ENCODE results near the gene COL5A2. TPM values are rescaled to one million over a fixed set of nuclear protein-coding genes. Genes with fewer than 3 reads are reported as not detected.

COL5A2 gene
- 1 to 10 TPM in 1 of 2 donors, under 1 TPM in 1; 0.60 to 1.8 TPM for total RNA-seq

- H3K4me3 Mint-ChIP-seq: peak within 1 kb of the TSS; percentile 44 to 51
- ATAC-seq (replicated peaks in 1 of 2): peak in 1 of 2 donors; percentile 22
- DNase-seq: peak in 1 of 2 donors; percentile 2
- no peaks in the 10 kb centered on the region for H3K36me3 Mint-ChIP-seq (ENCODE audit: insufficient read depth in 2 of 2)
- no peak within 1 kb of the TSS for H3K27ac Mint-ChIP-seq
- H3K27me3 Mint-ChIP-seq (ENCODE audit: low read depth): peaks cover 19% of the 10 kb centered on the region
- peaks cover 16% of the 10 kb centered on the region for H3K4me1 Mint-ChIP-seq (ENCODE audit: low read depth)
- H3K9me3 Mint-ChIP-seq: no peaks in the 10 kb centered on the region
Measured at GRCh38 chr2:189179570-189179950, at the start of gene COL5A2. Gene COL5A2 (minus strand): TSS chr2:189179761. CDS start chr2:189179604, 157 bp downstream.

- DNase-seq: no peak
- H3K4me3 Mint-ChIP-seq: no peak overlapping the region
- H3K27me3 Mint-ChIP-seq (ENCODE audit: low read depth): no peaks in the 10 kb centered on the region
- no peaks in the 10 kb centered on the region for H3K9me3 Mint-ChIP-seq
- ATAC-seq (replicated peaks in 1 of 2): no peak
- H3K27ac Mint-ChIP-seq: no peak overlapping the region
- no peaks in the 10 kb centered on the region for H3K36me3 Mint-ChIP-seq (ENCODE audit: insufficient read depth in 2 of 2)
- H3K4me1 Mint-ChIP-seq (ENCODE audit: low read depth): no peaks in the 10 kb centered on the region
Measured at GRCh38 chr2:189226017-189226416, 46.5 kb upstream of the COL5A2 start.

- no peaks in the 10 kb centered on the region for H3K27me3 Mint-ChIP-seq (ENCODE audit: low read depth)
- no peak for DNase-seq
- no peak overlapping the region for H3K27ac Mint-ChIP-seq
- no peak overlapping the region for H3K4me3 Mint-ChIP-seq
- ATAC-seq (replicated peaks in 1 of 2): no peak
- H3K9me3 Mint-ChIP-seq: no peaks in the 10 kb centered on the region
- H3K36me3 Mint-ChIP-seq (ENCODE audit: insufficient read depth in 2 of 2): no peaks in the 10 kb centered on the region
- no peaks in the 10 kb centered on the region for H3K4me1 Mint-ChIP-seq (ENCODE audit: low read depth)
Measured at GRCh38 chr2:189225032-189225431, 45.5 kb upstream of the COL5A2 start.

- Mint-ChIP-seq H3K27ac (no peak overlapping the region), H3K4me3 (no peak overlapping the region), H3K4me1 (ENCODE audit: low read depth) (peaks cover 7% of the 10 kb centered on the region), H3K9me3 (no peaks in the 10 kb centered on the region), H3K36me3 (ENCODE audit: insufficient read depth in 2 of 2) (no peaks in the 10 kb centered on the region), H3K27me3 (ENCODE audit: low read depth) (no peaks in the 10 kb centered on the region)
- ATAC-seq (replicated peaks in 1 of 2) (no peak), DNase-seq (no peak)
Measured at GRCh38 chr2:189222468-189223105, 43.0 kb upstream of the COL5A2 start.

GRCh38 chr2:189221811-189222467 is 42.4 kb upstream of the COL5A2 start:
- Mint-ChIP-seq H3K27me3 (ENCODE audit: low read depth) (no peaks in the 10 kb centered on the region), H3K4me1 (ENCODE audit: low read depth) (peaks cover 7% of the 10 kb centered on the region), H3K36me3 (ENCODE audit: insufficient read depth in 2 of 2) (no peaks in the 10 kb centered on the region), H3K4me3 (no peak overlapping the region), H3K9me3 (no peaks in the 10 kb centered on the region), H3K27ac (no peak overlapping the region)
- ATAC-seq (replicated peaks in 1 of 2): no peak
- no peak for DNase-seq

- H3K27me3 Mint-ChIP-seq (ENCODE audit: low read depth): no peaks in the 10 kb centered on the region
- H3K4me1 Mint-ChIP-seq (ENCODE audit: low read depth): peaks cover 7% of the 10 kb centered on the region
Measured at GRCh38 chr2:189218236-189218635, 38.7 kb upstream of the COL5A2 start.

GRCh38 chr2:189217541-189217940 is 38.0 kb upstream of the COL5A2 start:
- no peaks in the 10 kb centered on the region for H3K36me3 Mint-ChIP-seq (ENCODE audit: insufficient read depth in 2 of 2)
- H3K9me3 Mint-ChIP-seq: no peaks in the 10 kb centered on the region
- no peak for DNase-seq
- H3K27me3 Mint-ChIP-seq (ENCODE audit: low read depth): no peaks in the 10 kb centered on the region
- ATAC-seq (replicated peaks in 1 of 2): no peak
- H3K27ac Mint-ChIP-seq: no peak overlapping the region
- no peak overlapping the region for H3K4me3 Mint-ChIP-seq
- H3K4me1 Mint-ChIP-seq (ENCODE audit: low read depth): peaks cover 7% of the 10 kb centered on the region

More at GRCh38 chr2:189218236-189218635, 38.7 kb upstream of the COL5A2 start:
- H3K4me3 Mint-ChIP-seq: no peak overlapping the region
- DNase-seq: no peak
- H3K36me3 Mint-ChIP-seq (ENCODE audit: insufficient read depth in 2 of 2): no peaks in the 10 kb centered on the region
- ATAC-seq (replicated peaks in 1 of 2): no peak
- H3K27ac Mint-ChIP-seq: no peak overlapping the region
- H3K9me3 Mint-ChIP-seq: no peaks in the 10 kb centered on the region

GRCh38 chr2:189217051-189217450 is 37.5 kb upstream of the COL5A2 start:
- no peak overlapping the region for H3K4me3 Mint-ChIP-seq
- H3K36me3 Mint-ChIP-seq (ENCODE audit: insufficient read depth in 2 of 2): no peaks in the 10 kb centered on the region
- no peaks in the 10 kb centered on the region for H3K27me3 Mint-ChIP-seq (ENCODE audit: low read depth)
- ATAC-seq (replicated peaks in 1 of 2) (no peak), DNase-seq (no peak)
- H3K9me3 Mint-ChIP-seq: no peaks in the 10 kb centered on the region
- H3K27ac Mint-ChIP-seq: no peak overlapping the region
- H3K4me1 Mint-ChIP-seq (ENCODE audit: low read depth): peaks cover 7% of the 10 kb centered on the region

GRCh38 chr2:189214484-189214883 is 34.9 kb upstream of the COL5A2 start:
- Mint-ChIP-seq H3K36me3 (ENCODE audit: insufficient read depth in 2 of 2) (no peaks in the 10 kb centered on the region), H3K4me3 (no peak overlapping the region), H3K9me3 (no peaks in the 10 kb centered on the region), H3K4me1 (ENCODE audit: low read depth) (peaks cover 19% of the 10 kb centered on the region), H3K27me3 (ENCODE audit: low read depth) (no peaks in the 10 kb centered on the region), H3K27ac (no peak overlapping the region)
- no peak for DNase-seq
- ATAC-seq (replicated peaks in 1 of 2): no peak

GRCh38 chr2:189213250-189213649 is 33.7 kb upstream of the COL5A2 start:
- H3K36me3 Mint-ChIP-seq (ENCODE audit: insufficient read depth in 2 of 2): peaks cover 0 to 1% of the 10 kb centered on the region in 2 donors

GRCh38 chr2:189210250-189211087 is 30.9 kb upstream of the COL5A2 start:
- H3K27me3 Mint-ChIP-seq (ENCODE audit: low read depth): peaks cover 5% of the 10 kb centered on the region
- H3K4me3 Mint-ChIP-seq: no peak overlapping the region
- peaks cover 11% of the 10 kb centered on the region for H3K4me1 Mint-ChIP-seq (ENCODE audit: low read depth)
- no peaks in the 10 kb centered on the region for H3K9me3 Mint-ChIP-seq
- DNase-seq: peak; percentile 11 to 29
- no peak overlapping the region for H3K27ac Mint-ChIP-seq
- ATAC-seq (replicated peaks in 1 of 2): peak; percentile 61 to 77
- peaks cover 0 to 3% of the 10 kb centered on the region in 2 donors for H3K36me3 Mint-ChIP-seq (ENCODE audit: insufficient read depth in 2 of 2)

More at GRCh38 chr2:189213250-189213649, 33.7 kb upstream of the COL5A2 start:
- Mint-ChIP-seq H3K27ac (no peak overlapping the region), H3K9me3 (no peaks in the 10 kb centered on the region), H3K27me3 (ENCODE audit: low read depth) (peaks cover 2% of the 10 kb centered on the region), H3K4me3 (no peak overlapping the region), H3K4me1 (ENCODE audit: low read depth) (peaks cover 14% of the 10 kb centered on the region)
- no peak for DNase-seq
- ATAC-seq (replicated peaks in 1 of 2): no peak

GRCh38 chr2:189208254-189208653 is 28.7 kb upstream of the COL5A2 start:
- Mint-ChIP-seq H3K4me3 (no peak overlapping the region), H3K27ac (no peak overlapping the region), H3K9me3 (no peaks in the 10 kb centered on the region), H3K36me3 (ENCODE audit: insufficient read depth in 2 of 2) (peaks cover 0 to 3% of the 10 kb centered on the region in 2 donors), H3K27me3 (ENCODE audit: low read depth) (peaks cover 5% of the 10 kb centered on the region), H3K4me1 (ENCODE audit: low read depth) (peaks cover 24% of the 10 kb centered on the region)
- DNase-seq (no peak), ATAC-seq (replicated peaks in 1 of 2) (no peak)

GRCh38 chr2:189204322-189204941 is 24.9 kb upstream of the COL5A2 start:
- ATAC-seq (replicated peaks in 1 of 2) (peak in 1 of 2 donors; percentile 57), DNase-seq (no peak)
- Mint-ChIP-seq H3K27ac (peak overlapping the region; percentile 51), H3K27me3 (ENCODE audit: low read depth) (peaks cover 5% of the 10 kb centered on the region), H3K9me3 (no peaks in the 10 kb centered on the region), H3K4me1 (ENCODE audit: low read depth) (peaks cover 12% of the 10 kb centered on the region), H3K4me3 (peak overlapping the region; percentile 43 to 60), H3K36me3 (ENCODE audit: insufficient read depth in 2 of 2) (peaks cover 0 to 3% of the 10 kb centered on the region in 2 donors)
